Neuronal stem cell (in vitro differentiated cells): Measurements from ENCODE around the gene TLX3.

Experiments
- DNase-seq: peaks from one replicate; pipeline ENCODE4 v3.0.0-alpha.2; 2013; ENCODE audit warnings: low spot score
- H2AFZ ChIP-seq: one replicate; pipeline ENCODE4 v1.6.1; 2013; ENCODE audit warnings: mild to moderate bottlenecking, low read length, inconsistent platforms
- H2AK5ac ChIP-seq: 2 replicates; pipeline ENCODE4 v1.6.1; 2013; ENCODE audit warnings: low read depth, mild to moderate bottlenecking, inconsistent platforms, low read length, moderate library complexity, mixed read lengths
- H2BK120ac ChIP-seq: 2 replicates; pipeline ENCODE4 v1.6.1; 2013; ENCODE audit warnings: low read depth, mild to moderate bottlenecking, inconsistent platforms, low read length, moderate library complexity, mixed read lengths
- H2BK12ac ChIP-seq: one replicate; pipeline ENCODE4 v1.6.1; 2013; ENCODE audit warnings: low read length, inconsistent platforms
- H2BK15ac ChIP-seq: 2 replicates; pipeline ENCODE4 v1.6.1; 2013; ENCODE audit warnings: mild to moderate bottlenecking, low read length, inconsistent platforms, mixed read lengths
- H2BK5ac ChIP-seq: one replicate; pipeline ENCODE4 v1.6.1; 2013; ENCODE audit warnings: inconsistent platforms, mild to moderate bottlenecking, low read length, moderate library complexity
- H3K14ac ChIP-seq: one replicate; pipeline ENCODE4 v1.6.1; 2013; ENCODE audit warnings: low read length, inconsistent platforms
- H3K18ac ChIP-seq: 2 replicates; pipeline ENCODE4 v1.6.1; 2013; ENCODE audit warnings: low read length, inconsistent platforms
- H3K23ac ChIP-seq: 2 replicates; pipeline ENCODE4 v1.6.1; 2013; ENCODE audit warnings: low read depth, mild to moderate bottlenecking, mixed read lengths, low read length, inconsistent platforms; ENCODE audit not compliant: poor library complexity
- H3K27ac ChIP-seq: replicated peaks from 3 replicates; pipeline ENCODE4 v1.5.1; 2013; ENCODE audit warnings: low read length, inconsistent platforms
- H3K27me3 ChIP-seq, 3 experiments: 2 replicates each; pipeline ENCODE4 v1.6.1; 2013; ENCODE audit warnings: low read length in 3 of 3, mild to moderate bottlenecking in 2 of 3, inconsistent platforms in 1 of 3, low read depth in 1 of 3, mixed read lengths in 1 of 3, moderate library complexity in 1 of 3; ENCODE audit not compliant: control insufficient read depth in 3 of 3, insufficient read depth in 3 of 3
- H3K36me3 ChIP-seq, 2 donors: replicated peaks in 1 of 2; 2 replicates each; pipeline ENCODE4 v1.6.1; 2013; ENCODE audit warnings: low read length in 2 of 2; ENCODE audit not compliant: control insufficient read depth in 2 of 2, insufficient read depth in 2 of 2
- H3K4ac ChIP-seq: 2 replicates; pipeline ENCODE4 v1.6.1; 2013; ENCODE audit warnings: inconsistent platforms, mild to moderate bottlenecking, low read length, moderate library complexity
- H3K4me1 ChIP-seq, 2 donors: 1 replicate in 1 of 2; 2 replicates in 1 of 2; pipeline ENCODE4 v1.6.1; 2013; ENCODE audit warnings: low read length in 2 of 2, low read depth in 1 of 2; ENCODE audit not compliant: control insufficient read depth in 2 of 2, insufficient read depth in 1 of 2
- H3K4me2 ChIP-seq: one replicate; pipeline ENCODE4 v1.6.1; 2013; ENCODE audit warnings: mild to moderate bottlenecking, low read length, inconsistent platforms; ENCODE audit not compliant: insufficient read depth, poor library complexity, severe bottlenecking
- H3K4me3 ChIP-seq, 2 donors: 2 replicates each; pipeline ENCODE4 v1.5.1; 2013; ENCODE audit warnings: low read length in 2 of 2, mild to moderate bottlenecking in 2 of 2, inconsistent platforms in 1 of 2, moderate library complexity in 1 of 2
- H3K79me1 ChIP-seq: one replicate; pipeline ENCODE4 v1.6.1; 2013; ENCODE audit warnings: low read depth, mild to moderate bottlenecking, inconsistent platforms, low read length, moderate library complexity
- H3K9ac ChIP-seq: one replicate; pipeline ENCODE4 v1.6.1; 2013; ENCODE audit warnings: mild to moderate bottlenecking, low read depth, low read length, inconsistent platforms; ENCODE audit not compliant: poor library complexity
- H3K9me3 ChIP-seq, 2 donors: replicated peaks in 1 of 2; 2 replicates each; pipeline versions ENCODE3 to v1.6.1; 2013; ENCODE audit warnings: low read length in 2 of 2, mild to moderate bottlenecking in 2 of 2, inconsistent platforms in 1 of 2, low read depth in 1 of 2, mixed read lengths in 1 of 2, moderate library complexity in 1 of 2; ENCODE audit not compliant: control insufficient read depth in 2 of 2, insufficient read depth in 1 of 2
- H4K8ac ChIP-seq: one replicate; pipeline ENCODE4 v1.6.1; 2013; ENCODE audit warnings: low read depth, mild to moderate bottlenecking, inconsistent platforms, low read length, moderate library complexity
- H4K91ac ChIP-seq: one replicate; pipeline ENCODE4 v1.6.1; 2013; ENCODE audit warnings: low read length, low read depth, mild to moderate bottlenecking, inconsistent platforms; ENCODE audit not compliant: poor library complexity
- WGBS, 2 donors: extraction: QIAGEN DNeasy Blood & Tissue Kit; methylation state at CpG; one replicate each; pipeline ENCODE4 v1.1.7; 2013; ENCODE audit warnings: missing lambda C conversion rate in 2 of 2, mixed read lengths in 1 of 2; ENCODE audit not compliant: insufficient read length in 2 of 2, insufficient replicate concordance in 1 of 2; ENCODE audit errors: extremely low coverage in 2 of 2; 5-methylcytosine and 5-hydroxymethylcytosine counted together

TLX3 gene

GRCh38 chr5:171311322-171312077 is 2.5 kb downstream of the TLX3 start:
- Histone ChIP-seq H2BK120ac (peak overlapping the region; percentile 91), H3K4ac (no peak overlapping the region), H2BK12ac (no peak overlapping the region), H4K91ac (no peak overlapping the region), H3K4me2 (peak overlapping the region; percentile 54), H3K27ac (no peak overlapping the region), H2AK5ac (no peak overlapping the region), H3K23ac (no peak overlapping the region), H2BK5ac (no peak overlapping the region), H3K27me3 (peaks cover 84 to 100% (median 98%) of the 10 kb centered on the region in 3 experiments), H3K9me3 (peaks cover 0 to 2% of the 10 kb centered on the region in 2 donors), H2BK15ac (no peak overlapping the region), H3K18ac (peak overlapping the region; percentile 50), H4K8ac (no peak overlapping the region), H3K36me3 (no peaks in the 10 kb centered on the region), H3K14ac (no peak overlapping the region), H3K4me3 (peak overlapping the region; percentile 35 to 46), H3K79me1 (no peaks in the 10 kb centered on the region), H2AFZ (peak overlapping the region; percentile 95), H3K4me1 (peaks cover 6 to 24% of the 10 kb centered on the region in 2 donors), H3K9ac (no peak overlapping the region)
- DNase-seq = no peak
- WGBS, 2 donors = no CpG with 5 or more reads among the region's 74 CpGs

- Histone ChIP-seq H2BK5ac (peak overlapping the region; percentile 42), H3K27ac (no peak overlapping the region), H2BK120ac (peak overlapping the region; percentile 91), H3K4me1 (peaks cover 6 to 24% of the 10 kb centered on the region in 2 donors), H2BK12ac (no peak overlapping the region), H2BK15ac (no peak overlapping the region), H3K18ac (peak overlapping the region; percentile 76), H4K8ac (no peak overlapping the region), H3K4me2 (peak overlapping the region; percentile 54), H4K91ac (no peak overlapping the region), H3K79me1 (no peaks in the 10 kb centered on the region), H2AK5ac (peak overlapping the region; percentile 61), H2AFZ (peak overlapping the region; percentile 95), H3K9ac (peak overlapping the region; percentile 44), H3K9me3 (peaks cover 0 to 4% of the 10 kb centered on the region in 2 donors), H3K14ac (no peak overlapping the region), H3K23ac (peak overlapping the region; percentile 85), H3K27me3 (peaks cover 85 to 100% (median 98%) of the 10 kb centered on the region in 3 experiments), H3K4me3 (peak overlapping the region; percentile 29 to 39), H3K4ac (no peak overlapping the region), H3K36me3 (no peaks in the 10 kb centered on the region)
- WGBS, 2 donors = no CpG with 5 or more reads among the region's 74 CpGs
- DNase-seq = no peak
Measured at GRCh38 chr5:171312129-171312974, 3.3 kb downstream of the TLX3 start.

GRCh38 chr5:171313481-171314206 is 4.6 kb downstream of the TLX3 start:
- Histone ChIP-seq H3K9ac (peak overlapping the region; percentile 21), H3K18ac (peak overlapping the region; percentile 80), H3K4me1 (peaks cover 6 to 16% of the 10 kb centered on the region in 2 donors), H3K14ac (no peak overlapping the region), H3K9me3 (peaks cover 0 to 4% of the 10 kb centered on the region in 2 donors), H2BK12ac (no peak overlapping the region), H4K91ac (no peak overlapping the region), H2BK120ac (no peak overlapping the region), H3K4ac (no peak overlapping the region), H2BK15ac (no peak overlapping the region), H3K27me3 (peaks cover 81 to 100% (median 98%) of the 10 kb centered on the region in 3 experiments), H2BK5ac (no peak overlapping the region), H2AK5ac (peak overlapping the region; percentile 28), H3K4me3 (no peak overlapping the region), H4K8ac (no peak overlapping the region), H3K23ac (no peak overlapping the region), H3K4me2 (no peak overlapping the region), H3K27ac (no peak overlapping the region), H3K79me1 (no peaks in the 10 kb centered on the region), H3K36me3 (no peaks in the 10 kb centered on the region), H2AFZ (peak overlapping the region; percentile 35)
- DNase-seq = no peak
- no CpG with 5 or more reads among the region's 37 CpGs for WGBS, 2 donors
